Right lung (tissue), 5 donors: ENCODE results near the gene CNTN5. TPM values are rescaled to one million over a fixed set of nuclear protein-coding genes. Genes with fewer than 3 reads are reported as not detected.

Experiments
- DNase-seq, 2 donors: peaks; one replicate each; pipeline ENCODE4 v3.0.0-alpha.2; 2013
- polyA plus RNA-seq, 5 donors: library from polyadenylated mRNA; unstranded; fragments of 120-200 nt; gene quantifications; one replicate each; pipeline versions ENCODE4 v1.2.1 to v1.2.3, GENCODE V29; 2013; ENCODE audit warnings: inconsistent platforms in 1 of 5, low replicate concordance in 1 of 5; ENCODE audit not compliant: insufficient read length in 5 of 5, insufficient read depth in 1 of 5

CNTN5 gene
- polyA plus RNA-seq, 5 donors, result 0.12 to 0.50 (median 0.19) TPM

DNA sequence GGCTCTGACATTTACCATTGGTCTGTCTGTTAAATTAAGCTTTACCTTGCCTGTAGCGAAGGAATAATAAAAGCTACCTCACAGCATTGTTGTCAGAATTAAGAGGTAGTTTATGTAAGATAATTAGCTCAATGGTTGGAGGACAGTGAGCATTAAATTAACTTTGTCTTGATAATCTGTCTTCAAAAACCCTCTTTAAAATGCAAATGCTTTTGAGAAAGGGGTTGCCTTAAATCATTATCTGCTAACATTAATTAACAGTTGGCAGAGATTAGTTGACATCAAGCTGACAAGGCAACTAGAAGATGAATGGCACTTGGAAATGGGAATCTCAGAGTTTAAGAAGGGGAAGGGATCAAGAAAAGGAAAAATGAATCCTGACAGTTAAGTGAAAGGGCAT lies 905.2 kb downstream of the CNTN5 start:
- no peak for DNase-seq

DNA sequence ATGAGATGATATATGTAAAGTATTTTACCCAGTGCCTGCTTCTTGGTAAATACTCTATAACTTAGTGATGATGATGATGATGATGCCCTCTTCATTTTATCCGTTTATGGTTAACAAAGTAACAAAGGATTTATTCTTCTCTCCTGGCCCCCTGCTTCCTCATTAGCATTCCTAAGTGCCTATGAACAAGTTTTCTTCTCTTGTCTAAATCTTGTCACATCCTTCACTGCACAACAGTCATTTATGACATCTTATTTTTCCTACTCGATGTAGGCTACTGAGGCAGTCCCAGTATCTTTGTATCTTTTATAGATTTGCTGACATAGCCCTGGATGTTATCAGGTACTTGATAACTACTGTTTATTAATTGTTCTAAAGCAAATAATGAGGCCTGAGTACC lies 911.9 kb downstream of the CNTN5 start:
- no peak for DNase-seq

DNA sequence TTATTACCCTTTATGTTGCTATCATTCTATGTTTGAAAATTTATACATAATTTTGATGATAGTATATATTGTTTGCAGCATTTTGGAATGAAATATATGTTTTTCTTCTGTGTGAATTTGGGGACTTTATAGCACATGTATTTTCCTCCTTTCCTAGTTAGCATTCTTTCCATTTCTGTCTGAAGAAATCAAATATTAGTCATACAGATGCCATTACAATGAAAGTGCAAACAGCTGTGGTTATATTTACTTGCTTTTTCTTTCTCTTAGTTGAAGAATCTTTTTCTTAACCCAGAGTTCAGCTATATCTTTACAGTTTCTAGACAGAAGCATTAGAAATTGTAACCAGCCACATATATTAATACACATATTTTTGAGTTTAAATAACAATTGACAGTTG lies 913.3 kb downstream of the CNTN5 start:
- DNase-seq, result no peak

DNA sequence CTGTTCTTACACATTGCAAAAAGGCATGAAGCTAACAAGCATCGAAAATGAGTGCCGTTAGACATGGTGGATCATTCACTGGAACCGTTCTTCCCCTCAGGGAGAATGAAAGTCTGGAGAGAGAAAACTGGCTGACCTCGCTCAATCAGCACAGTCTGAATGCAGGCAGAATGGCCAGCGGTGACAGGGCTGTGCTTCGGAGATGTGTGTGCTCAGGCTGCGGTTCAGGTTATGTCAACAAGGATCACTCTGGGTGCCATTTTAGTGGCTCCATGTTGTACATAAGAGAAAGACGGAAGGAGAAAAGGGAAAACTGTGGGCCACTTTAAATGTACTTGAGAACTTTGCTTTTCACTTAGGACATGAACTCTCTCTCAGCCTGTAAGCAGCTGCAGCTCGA lies 916.6 kb downstream of the CNTN5 start:
- DNase-seq, result no peak

DNA sequence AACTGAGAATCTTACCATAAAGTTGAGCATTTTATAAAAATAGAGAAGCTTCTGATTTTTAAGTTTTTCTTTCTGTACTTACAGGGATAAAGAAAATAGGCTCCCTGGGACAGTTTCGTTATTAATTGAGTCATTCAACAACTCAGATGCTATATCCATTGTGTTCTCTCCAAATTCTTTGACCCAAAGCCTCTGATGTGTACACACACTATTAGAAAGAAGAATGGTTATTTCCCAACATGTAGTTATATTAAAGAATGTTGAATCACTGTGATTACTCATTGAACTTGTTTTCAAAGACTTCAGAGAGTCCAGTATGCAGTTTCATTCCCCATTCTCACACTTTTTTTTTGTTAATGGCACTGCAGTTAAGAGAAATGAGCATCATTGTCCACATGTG lies 932.1 kb downstream of the CNTN5 start:
- no peak for DNase-seq

DNA sequence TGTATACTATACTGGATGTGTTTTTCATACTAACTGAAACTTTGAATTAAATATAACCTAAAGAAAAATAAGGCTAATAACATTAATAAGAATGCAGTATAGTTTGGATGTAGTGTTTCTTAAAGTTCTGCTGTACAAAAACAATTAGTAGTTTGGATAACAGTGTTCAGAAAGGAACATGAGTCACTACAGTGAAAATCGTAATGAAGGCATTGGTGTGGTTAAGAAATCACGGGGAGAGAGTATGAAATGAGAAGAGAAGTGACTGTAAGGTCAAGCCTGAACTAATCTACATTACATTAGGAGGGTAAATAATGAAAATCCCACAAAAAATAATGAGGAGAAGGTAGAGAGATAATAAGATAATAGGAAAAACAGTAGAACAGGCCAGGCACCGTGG lies 939.8 kb downstream of the CNTN5 start:
- no peak for DNase-seq

DNA sequence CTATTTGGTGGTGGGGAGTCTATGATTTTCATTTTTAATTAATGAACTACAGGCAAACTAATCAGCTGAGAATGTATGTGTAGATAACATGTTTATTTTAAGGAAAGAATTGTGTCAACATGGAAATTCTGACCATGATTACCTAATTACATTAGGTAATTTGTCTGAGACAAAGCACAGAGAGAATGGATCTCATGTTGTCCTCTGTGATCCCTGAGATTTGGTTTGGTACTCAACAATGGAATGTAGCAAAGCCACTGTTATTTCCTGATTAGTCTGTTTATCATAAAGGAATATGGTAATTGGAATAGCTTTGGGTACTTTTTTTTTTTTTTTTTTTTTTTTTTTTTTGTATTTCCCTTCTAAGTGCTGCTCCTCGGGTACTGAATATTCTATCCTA lies 947.6 kb downstream of the CNTN5 start:
- DNase-seq, result no peak

DNA sequence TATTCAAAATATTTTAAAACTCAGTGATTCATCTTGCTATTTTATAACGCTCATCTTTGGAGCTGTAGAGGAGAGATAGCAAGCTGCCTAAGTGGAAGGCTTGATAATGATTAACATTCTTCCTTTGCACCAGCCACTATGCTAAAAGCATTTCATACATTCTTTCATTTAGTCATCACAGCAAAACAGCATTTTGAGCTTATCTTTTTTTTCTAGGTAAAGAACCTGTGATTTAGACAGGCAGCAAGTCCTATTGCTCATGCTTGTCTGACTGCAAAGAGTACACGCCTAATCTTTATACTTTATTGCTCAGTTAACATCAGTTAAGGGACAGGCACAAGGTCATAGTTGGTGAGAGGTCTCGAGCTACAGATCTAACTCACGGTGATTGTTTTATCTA lies 953.2 kb downstream of the CNTN5 start:
- DNase-seq, result no peak

DNA sequence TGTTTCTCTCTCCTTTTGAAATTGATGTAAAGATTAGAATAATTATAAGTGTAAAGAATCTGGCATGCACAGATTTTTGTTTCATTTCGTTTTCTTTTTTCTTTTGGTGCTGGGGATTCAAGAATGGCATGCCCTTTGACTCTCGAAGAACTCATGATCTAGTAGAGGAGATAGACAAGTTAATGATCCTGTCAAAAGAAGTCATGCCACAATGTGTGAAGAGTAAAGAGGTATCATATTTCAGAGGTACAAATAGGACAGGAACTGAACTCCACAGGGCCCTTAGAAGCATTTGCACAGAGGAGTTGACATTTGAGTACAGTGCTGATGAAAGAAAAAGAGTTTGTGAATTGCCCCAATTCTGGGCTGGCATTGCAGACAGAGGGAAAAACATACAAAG lies 958.3 kb downstream of the CNTN5 start:
- DNase-seq, result no peak

DNA sequence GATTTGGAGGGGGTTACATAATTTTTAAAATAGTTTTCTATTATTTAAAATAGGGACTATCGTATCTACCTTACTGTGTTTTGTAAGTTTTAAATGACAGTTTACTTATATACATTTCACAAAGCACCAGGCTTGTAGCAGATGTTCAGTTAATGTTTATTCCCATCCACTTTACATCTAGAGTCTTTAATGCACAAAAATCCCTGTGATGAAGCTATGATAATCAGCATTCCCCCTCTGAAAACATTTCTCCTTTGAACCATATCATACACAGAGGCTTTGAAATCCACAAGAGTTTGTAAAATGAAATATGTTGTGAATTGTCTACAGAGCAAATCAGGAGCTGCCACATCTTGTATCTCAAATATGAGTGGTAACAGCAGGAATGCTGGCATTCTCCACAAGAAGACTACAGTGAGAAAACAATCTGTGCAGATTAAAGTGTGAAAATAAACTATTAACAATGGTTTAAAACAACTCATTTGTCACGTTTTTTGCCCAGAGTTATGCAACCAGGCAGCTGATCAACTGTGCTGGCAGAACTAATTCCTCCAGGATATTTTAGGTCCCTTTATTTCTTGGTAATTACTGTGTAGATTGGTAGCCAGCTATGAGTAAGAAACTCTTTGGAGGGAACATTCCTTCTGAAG lies 967.2 kb downstream of the CNTN5 start:
- DNase-seq, result peak in 1 of 2 donors; percentile 6

DNA sequence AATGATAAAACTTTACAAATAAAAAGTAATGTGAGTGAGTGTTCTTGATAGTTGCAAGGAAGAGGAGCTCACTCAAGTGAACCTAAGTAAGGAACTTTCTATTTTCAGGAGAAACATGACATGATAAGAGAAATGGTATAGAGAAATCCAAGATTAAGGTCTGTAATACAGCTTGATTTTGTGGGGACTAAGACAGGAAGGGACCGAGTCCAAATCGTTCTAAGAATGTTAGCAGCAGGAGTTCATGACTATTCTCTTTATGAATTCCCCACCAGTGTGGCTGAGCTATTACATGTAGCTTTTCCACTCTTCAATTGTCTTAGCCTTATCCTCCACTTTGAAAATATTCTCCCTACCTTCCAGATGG lies 967.7 kb downstream of the CNTN5 start:
- DNase-seq, result peak in 1 of 2 donors; percentile 6

DNA sequence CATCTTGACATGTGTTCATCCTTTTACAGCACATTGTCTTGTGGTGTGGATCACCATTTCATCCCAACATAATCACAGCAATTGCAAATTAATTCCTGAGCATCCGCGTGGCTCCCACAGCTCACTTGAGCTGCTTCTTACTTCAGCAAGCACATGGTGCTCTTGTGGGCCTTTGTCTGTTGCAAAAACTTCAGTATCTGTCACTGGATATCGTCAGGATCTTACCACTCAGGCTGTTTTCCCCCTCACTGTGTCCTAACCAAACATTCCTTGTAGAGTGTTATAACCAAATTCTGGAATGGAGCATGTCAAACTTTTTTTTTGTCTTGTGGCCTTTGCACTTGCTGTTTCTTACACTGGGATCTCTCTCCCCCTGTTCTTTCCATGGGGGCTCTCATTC lies 983.2 kb downstream of the CNTN5 start:
- DNase-seq, result no peak

DNA sequence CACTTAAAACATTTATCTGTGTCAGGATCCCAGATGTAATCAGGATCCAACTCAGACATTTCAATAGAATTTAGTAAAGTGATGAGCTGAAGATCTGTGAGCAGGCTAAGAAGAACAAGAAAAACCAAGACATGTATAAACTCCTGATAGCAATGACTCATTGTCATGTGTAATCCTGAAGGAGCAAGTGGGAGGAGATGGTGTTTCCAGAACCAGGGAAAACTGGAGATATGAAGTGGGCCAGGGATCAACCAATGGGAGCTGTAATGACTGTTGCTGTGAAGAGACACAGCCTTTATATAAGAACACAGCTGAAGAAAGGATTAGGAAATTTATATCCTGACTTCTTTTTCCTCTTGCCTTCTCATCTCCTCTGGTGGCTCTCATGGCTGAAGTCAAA lies 983.8 kb downstream of the CNTN5 start:
- no peak for DNase-seq

DNA sequence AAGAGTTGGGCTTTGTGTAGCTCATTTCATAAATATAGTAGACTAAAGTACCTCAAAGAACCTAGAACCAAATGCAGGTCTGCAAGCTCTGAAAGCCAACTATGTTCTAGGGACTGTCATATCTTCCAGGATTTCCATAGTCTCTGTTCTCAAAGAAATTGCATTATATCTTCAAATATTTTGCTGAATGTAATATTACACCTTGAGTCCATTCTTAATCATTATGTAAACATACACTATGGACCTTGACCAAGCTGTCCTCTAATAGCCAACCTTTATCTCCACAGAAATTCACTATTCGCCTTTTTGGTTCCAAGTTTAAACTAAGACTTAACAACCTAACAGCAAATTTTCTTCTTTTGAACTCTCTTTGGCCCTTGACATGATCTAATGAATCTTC lies 987.7 kb downstream of the CNTN5 start:
- DNase-seq, result no peak

DNA sequence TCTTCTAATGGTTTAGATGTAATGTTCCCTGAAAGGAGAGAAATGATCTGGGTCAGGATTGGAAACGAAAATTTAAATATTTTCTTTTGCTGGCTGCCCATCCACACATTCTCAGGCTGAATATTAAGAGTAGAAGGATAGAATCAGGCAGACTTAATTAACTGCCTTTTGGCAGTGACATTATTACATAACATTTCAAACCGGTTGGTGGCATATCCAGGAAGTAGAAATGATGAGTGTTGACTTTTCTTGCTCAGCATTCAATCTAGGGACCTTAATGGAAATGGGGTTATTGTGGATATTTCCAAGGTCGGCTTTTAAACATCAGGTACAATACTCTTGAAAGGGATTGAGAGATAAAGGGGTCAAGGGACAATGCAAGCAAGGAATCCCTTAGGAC lies 989.0 kb downstream of the CNTN5 start:
- DNase-seq, result no peak

DNA sequence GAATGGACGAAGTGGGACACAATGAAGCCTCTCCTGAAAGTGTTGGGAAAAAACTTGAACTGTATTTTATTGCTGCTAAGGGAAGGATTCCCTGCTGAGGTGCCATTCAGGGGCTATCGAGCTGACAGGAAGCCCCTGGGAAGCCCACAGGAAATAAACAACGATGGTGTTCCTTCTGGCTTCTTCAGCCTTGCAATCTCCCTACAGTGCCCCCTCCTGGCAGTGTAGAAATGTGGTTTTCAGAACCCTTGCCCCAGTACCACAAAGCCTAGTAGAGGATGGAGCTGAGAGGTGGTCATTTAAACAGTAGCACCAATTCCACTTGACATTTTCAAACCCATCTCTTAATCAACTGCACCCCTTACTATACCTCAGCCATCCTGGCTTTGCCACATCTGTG lies 989.6 kb downstream of the CNTN5 start:
- DNase-seq, result no peak

DNA sequence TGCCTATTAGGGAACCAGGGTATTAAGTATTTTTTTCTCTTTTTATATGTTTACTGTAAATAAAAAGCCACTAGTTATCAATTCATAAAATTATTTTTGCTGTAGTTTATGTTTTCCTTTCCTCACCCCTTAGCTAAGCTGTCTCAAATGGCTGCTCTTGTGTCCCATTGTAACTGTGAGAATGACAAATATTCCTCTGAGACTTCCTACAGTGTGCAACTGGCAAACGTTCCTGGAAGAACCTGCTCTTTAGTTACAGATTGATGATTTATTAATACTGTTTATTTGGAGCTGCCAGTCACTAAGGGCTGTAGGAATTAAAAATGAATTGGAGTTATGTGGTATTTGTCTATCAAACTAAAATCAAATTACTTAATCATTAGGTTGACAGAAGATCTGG lies 990.9 kb downstream of the CNTN5 start:
- no peak for DNase-seq

DNA sequence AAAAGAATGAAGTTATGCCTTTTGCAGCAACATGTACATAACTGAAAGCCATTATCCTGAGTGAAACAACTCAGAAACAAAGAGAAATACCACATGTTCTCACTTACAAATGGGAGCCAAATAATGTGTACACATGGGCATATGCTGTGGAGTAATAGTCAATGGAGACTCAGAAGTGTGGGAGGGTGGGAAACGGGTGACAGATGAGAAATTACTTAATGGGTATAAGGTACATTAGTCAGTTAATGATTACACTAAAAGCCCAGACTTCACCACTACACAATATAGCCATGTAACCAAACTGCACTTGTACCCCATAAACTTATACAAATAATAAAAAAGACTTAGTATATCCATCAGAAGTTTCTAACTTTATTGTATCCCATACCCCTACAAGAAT lies 992.3 kb downstream of the CNTN5 start:
- DNase-seq, result no peak

DNA sequence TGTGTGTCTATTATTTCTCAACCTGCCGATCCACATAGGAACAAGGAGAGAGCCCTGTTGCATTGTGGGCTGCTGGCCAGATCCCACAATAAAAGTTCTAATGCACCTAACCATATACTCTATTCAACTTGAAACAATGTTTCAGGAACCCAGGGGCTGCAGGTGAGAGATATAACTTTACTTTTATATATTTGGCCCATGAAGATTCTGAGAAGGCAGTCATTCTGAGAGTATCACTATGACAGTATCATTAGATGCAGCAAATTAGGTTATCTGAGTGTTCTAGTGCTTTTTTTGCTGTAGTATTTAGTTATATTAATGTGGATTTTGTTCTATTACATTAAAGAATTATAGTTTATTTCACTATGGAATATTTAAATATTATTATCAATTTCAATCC lies 1011.2 kb downstream of the CNTN5 start:
- DNase-seq, result no peak

DNA sequence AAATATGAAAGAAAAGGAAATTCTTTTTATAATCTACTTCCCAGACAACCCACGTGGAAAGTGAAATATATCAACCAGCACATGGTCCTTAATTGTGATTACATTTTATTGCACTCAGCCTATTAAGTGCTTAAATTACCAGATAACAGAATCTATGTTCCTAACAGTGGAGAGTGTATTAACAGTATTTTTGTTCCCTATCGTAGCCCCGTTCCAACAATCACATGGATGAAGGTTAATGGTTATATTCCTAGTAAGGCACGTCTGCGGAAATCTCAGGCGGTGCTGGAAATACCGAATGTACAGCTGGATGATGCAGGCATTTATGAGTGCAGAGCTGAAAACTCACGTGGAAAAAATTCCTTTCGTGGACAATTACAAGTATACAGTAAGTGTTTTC lies 1040.3 kb downstream of the CNTN5 start:
- DNase-seq, result no peak

DNA sequence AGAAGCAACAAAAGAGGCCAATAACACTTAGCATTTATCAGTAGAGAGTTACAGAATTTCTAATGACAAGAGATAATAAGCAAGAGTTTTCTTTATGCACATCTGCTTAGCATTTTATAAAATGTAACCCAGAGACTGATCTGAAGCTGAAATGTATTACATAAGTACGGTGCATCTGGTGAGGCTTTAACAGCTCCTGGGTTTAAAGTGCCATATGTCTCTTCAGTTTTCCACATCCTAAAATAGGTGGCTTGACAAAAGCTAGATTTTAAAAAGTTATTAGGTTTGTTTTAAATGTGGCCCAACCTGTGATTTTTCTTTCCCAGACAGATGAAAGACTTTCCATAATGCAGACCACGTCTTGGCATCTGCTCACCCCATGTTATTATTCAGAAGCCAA lies 1045.7 kb downstream of the CNTN5 start:
- DNase-seq, result no peak

DNA sequence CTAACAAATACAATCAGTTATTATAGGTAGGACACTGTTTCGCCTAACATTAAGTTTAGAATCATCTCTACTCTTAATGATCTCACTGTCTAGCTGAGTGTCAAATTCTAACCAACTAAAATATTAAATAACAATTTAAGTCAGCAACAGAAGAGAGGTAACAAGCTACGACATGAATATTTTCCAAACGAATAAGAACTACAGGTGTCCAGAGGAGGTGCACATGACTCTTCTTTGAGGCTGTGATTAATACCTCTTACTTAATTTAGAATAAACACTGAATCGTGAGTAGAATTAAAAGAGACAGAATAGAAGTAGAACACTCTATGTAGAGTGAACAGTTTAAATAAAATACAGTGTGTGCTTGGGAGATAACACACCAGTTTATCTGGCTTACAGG lies 1047.4 kb downstream of the CNTN5 start:
- no peak for DNase-seq

DNA sequence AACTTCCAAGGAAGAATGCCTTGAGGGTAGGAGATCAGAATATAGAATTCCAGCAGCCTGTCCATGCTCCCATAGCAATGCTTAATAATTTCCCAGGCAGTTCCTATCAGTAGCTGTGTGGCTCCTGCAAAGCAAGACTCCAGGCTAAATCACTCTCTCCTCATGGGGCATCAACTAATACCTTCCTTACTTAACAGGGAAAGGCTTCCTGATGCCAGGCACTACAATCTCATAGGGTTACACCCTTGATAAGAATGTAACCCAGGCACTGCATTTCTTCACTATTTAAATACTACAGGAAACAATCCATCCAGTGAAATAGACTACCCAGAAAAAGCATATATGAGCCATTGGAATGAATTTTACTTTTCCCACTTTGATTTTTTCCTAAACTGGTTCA lies 1051.4 kb downstream of the CNTN5 start:
- no peak for DNase-seq

DNA sequence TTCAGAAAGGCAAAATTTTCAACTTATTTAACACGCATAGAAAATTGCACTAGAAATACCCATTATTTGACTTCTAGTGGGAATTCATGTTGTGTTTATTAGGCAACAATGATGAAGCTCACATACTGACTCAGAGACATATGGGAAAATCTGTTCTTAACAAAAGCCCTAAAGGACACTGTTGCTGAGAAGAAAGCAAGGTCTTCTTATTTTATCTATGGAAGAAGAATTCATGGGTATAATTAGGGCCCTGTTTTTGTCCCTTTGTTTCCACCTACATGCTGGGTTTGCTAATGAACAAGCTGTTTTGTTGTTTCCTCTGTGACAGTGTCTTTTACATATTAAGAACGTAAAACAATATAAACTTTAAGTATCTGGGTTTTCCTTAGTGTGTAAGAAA lies 1059.6 kb downstream of the CNTN5 start:
- no peak for DNase-seq

DNA sequence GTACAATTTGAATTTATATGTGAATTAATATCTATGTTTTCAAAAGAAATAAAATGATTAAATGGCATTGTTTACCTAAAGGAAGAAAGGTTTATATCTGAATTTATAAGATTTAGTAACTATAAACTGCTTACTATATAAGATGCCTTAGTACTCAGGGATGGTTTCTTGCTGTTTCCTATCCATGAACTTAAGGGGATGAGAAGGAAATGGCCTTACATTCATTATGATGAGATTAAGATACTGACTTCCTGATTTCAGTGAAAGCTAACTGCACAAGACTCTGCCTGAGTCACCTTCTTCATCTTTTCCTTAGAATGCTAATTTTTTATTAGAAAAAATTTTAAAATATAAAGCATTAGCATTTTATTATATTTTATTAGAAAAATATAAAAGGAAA lies 1060.1 kb downstream of the CNTN5 start:
- DNase-seq, result no peak
